T-helper 17 cell (primary cell): ENCODE results near the gene HOXD4. TPM values are rescaled to one million over a fixed set of nuclear protein-coding genes. Genes with fewer than 3 reads are reported as not detected.
A peak's percentile ranks its signal among the peaks of the same experiment; 100 is the strongest.

Source experiments
- ATAC-seq: fragments of 150-1000 bp; cut with Tn5 transposase; 2 replicates; pipeline ENCODE4 v1.10.0; 2021; ENCODE audit warnings: mild to moderate bottlenecking, moderate library complexity
- DNase-seq, 3 donors: peaks; one replicate each; pipeline versions ENCODE4 v3.0.0 to v3.0.0-alpha.2; 2020 to 2021
- H3K9me3 ChIP-seq: one replicate; pipeline ENCODE4 v1.7.0; 2013; ENCODE audit warnings: low read length, mild to moderate bottlenecking; ENCODE audit not compliant: control insufficient read depth, poor library complexity, severe bottlenecking
- H3K27ac Mint-ChIP-seq: one replicate; pipeline ENCODE4 v1.8.0; 2022; ENCODE audit warnings: mild to moderate bottlenecking, moderate library complexity, mixed read lengths
- H3K27me3 Mint-ChIP-seq: one replicate; pipeline ENCODE4 v1.8.0; 2022; ENCODE audit warnings: mixed read lengths
- H3K36me3 Mint-ChIP-seq: one replicate; pipeline ENCODE4 v1.8.0; 2022; ENCODE audit warnings: low read depth, mixed read lengths
- H3K4me1 Mint-ChIP-seq: one replicate; pipeline ENCODE4 v1.8.0; 2022; ENCODE audit warnings: mild to moderate bottlenecking, mixed read lengths
- H3K4me3 Mint-ChIP-seq: one replicate; pipeline ENCODE4 v1.8.0; 2022; ENCODE audit warnings: mild to moderate bottlenecking, moderate library complexity, mixed read lengths
- total RNA-seq, 4 donors: library from RNA in 2 of 4; stranded (reverse) in 2 of 4; gene quantifications; one replicate each; pipeline ENCODE4 v1.2.3 and lab custom pipeline; 2022 to 2026

Gene HOXD4
- total RNA-seq, 2 donors from 2014 or later = not detected

- DNase-seq (peak; percentile 47 to 61 (median 50)), ATAC-seq (peak; percentile 40)
- peaks cover 7% of the 10 kb centered on the region for H3K36me3 Mint-ChIP-seq
These were observed 24.2 kb upstream of the HOXD4 start for GRCh38 chr2:176126929-176127773.

GRCh38 chr2:176127774-176128072, 23.6 kb upstream of the HOXD4 start:
- H3K27me3 Mint-ChIP-seq = peaks cover 74% of the 10 kb centered on the region
- H3K4me3 Mint-ChIP-seq = peak overlapping the region; percentile 65
- H3K4me1 Mint-ChIP-seq = peaks cover 16% of the 10 kb centered on the region
- no peak for ATAC-seq
- H3K27ac Mint-ChIP-seq = peak overlapping the region; percentile 77
- no peak for DNase-seq
- H3K36me3 Mint-ChIP-seq = peaks cover 7% of the 10 kb centered on the region
- no peaks in the 10 kb centered on the region for H3K9me3 ChIP-seq

More at GRCh38 chr2:176126929-176127773, 24.2 kb upstream of the HOXD4 start:
- H3K9me3 ChIP-seq = no peaks in the 10 kb centered on the region
- peaks cover 12% of the 10 kb centered on the region for H3K4me1 Mint-ChIP-seq
- peaks cover 69% of the 10 kb centered on the region for H3K27me3 Mint-ChIP-seq
- peak overlapping the region; percentile 77 for H3K27ac Mint-ChIP-seq
- H3K4me3 Mint-ChIP-seq = no peak overlapping the region

GRCh38 chr2:176128172-176128981, 23.0 kb upstream of the HOXD4 start:
- ATAC-seq (no peak), DNase-seq (no peak)
- H3K36me3 Mint-ChIP-seq = peaks cover 7% of the 10 kb centered on the region
- no peaks in the 10 kb centered on the region for H3K9me3 ChIP-seq
- peak overlapping the region; percentile 65 for H3K4me3 Mint-ChIP-seq
- peaks cover 81% of the 10 kb centered on the region for H3K27me3 Mint-ChIP-seq
- peaks cover 16% of the 10 kb centered on the region for H3K4me1 Mint-ChIP-seq
- H3K27ac Mint-ChIP-seq = peak overlapping the region; percentile 77

GRCh38 chr2:176128982-176129796, 22.2 kb upstream of the HOXD4 start, which contains the start of gene HOXD8:
HOXD8 (plus strand) TSS chr2:176129705; CDS start chr2:176130367, 662 bp downstream.
- H3K27me3 Mint-ChIP-seq = peaks cover 81% of the 10 kb centered on the region
- peak within 1 kb of the TSS; percentile 75 for H3K4me3 Mint-ChIP-seq

GRCh38 chr2:176129813-176130146, 21.6 kb upstream of the HOXD4 start:
- Mint-ChIP-seq H3K27ac (no peak overlapping the region), H3K27me3 (peaks cover 81% of the 10 kb centered on the region), H3K36me3 (peaks cover 6% of the 10 kb centered on the region), H3K4me1 (peaks cover 13% of the 10 kb centered on the region), H3K4me3 (peak overlapping the region; percentile 60)
- no peak for DNase-seq
- no peak for ATAC-seq
- no peaks in the 10 kb centered on the region for H3K9me3 ChIP-seq

More at GRCh38 chr2:176128982-176129796, 22.2 kb upstream of the HOXD4 start, which contains the start of gene HOXD8:
- H3K9me3 ChIP-seq = no peaks in the 10 kb centered on the region
- H3K4me1 Mint-ChIP-seq = peaks cover 13% of the 10 kb centered on the region
- H3K27ac Mint-ChIP-seq = peak within 1 kb of the TSS; percentile 77
- ATAC-seq (no peak), DNase-seq (no peak)
- peaks cover 7% of the 10 kb centered on the region for H3K36me3 Mint-ChIP-seq

GRCh38 chr2:176130147-176130956, 21.0 kb upstream of the HOXD4 start:
- H3K36me3 Mint-ChIP-seq = peaks cover 5% of the 10 kb centered on the region
- H3K4me1 Mint-ChIP-seq = peaks cover 13% of the 10 kb centered on the region
- no peak for DNase-seq
- peaks cover 81% of the 10 kb centered on the region for H3K27me3 Mint-ChIP-seq
- peak overlapping the region; percentile 75 for H3K4me3 Mint-ChIP-seq
- ATAC-seq = no peak
- H3K27ac Mint-ChIP-seq = peak overlapping the region; percentile 89
- H3K9me3 ChIP-seq = no peaks in the 10 kb centered on the region

GRCh38 chr2:176130957-176131847, 20.1 kb upstream of the HOXD4 start:
- Mint-ChIP-seq H3K36me3 (peaks cover 6% of the 10 kb centered on the region), H3K4me1 (peaks cover 11% of the 10 kb centered on the region), H3K27ac (peak overlapping the region; percentile 89), H3K4me3 (peak overlapping the region; percentile 75), H3K27me3 (peaks cover 81% of the 10 kb centered on the region)
- ATAC-seq = no peak
- no peak for DNase-seq
- no peaks in the 10 kb centered on the region for H3K9me3 ChIP-seq

GRCh38 chr2:176131848-176132158, 19.5 kb upstream of the HOXD4 start:
- Mint-ChIP-seq H3K27me3 (peaks cover 76% of the 10 kb centered on the region), H3K4me3 (peak overlapping the region; percentile 68), H3K4me1 (peaks cover 11% of the 10 kb centered on the region), H3K36me3 (peaks cover 6% of the 10 kb centered on the region), H3K27ac (peak overlapping the region; percentile 89)
- DNase-seq (no peak), ATAC-seq (no peak)
- H3K9me3 ChIP-seq = no peaks in the 10 kb centered on the region

GRCh38 chr2:176132205-176133171, 18.9 kb upstream of the HOXD4 start:
- H3K27ac Mint-ChIP-seq = peak overlapping the region; percentile 89
- no peaks in the 10 kb centered on the region for H3K9me3 ChIP-seq
- H3K4me1 Mint-ChIP-seq = peaks cover 13% of the 10 kb centered on the region
- H3K36me3 Mint-ChIP-seq = peaks cover 7% of the 10 kb centered on the region
- peaks cover 76% of the 10 kb centered on the region for H3K27me3 Mint-ChIP-seq
- no peak for DNase-seq
- no peak for ATAC-seq
- H3K4me3 Mint-ChIP-seq = peak overlapping the region; percentile 68

- no peak for ATAC-seq
- H3K27ac Mint-ChIP-seq = no peak overlapping the region
- peaks cover 8% of the 10 kb centered on the region for H3K36me3 Mint-ChIP-seq
- no peak for DNase-seq
- H3K4me1 Mint-ChIP-seq = peaks cover 13% of the 10 kb centered on the region
- peaks cover 76% of the 10 kb centered on the region for H3K27me3 Mint-ChIP-seq
- H3K4me3 Mint-ChIP-seq = no peak overlapping the region
- H3K9me3 ChIP-seq = peaks cover 4% of the 10 kb centered on the region
These were observed 18.0 kb upstream of the HOXD4 start for GRCh38 chr2:176133389-176133788.

- Mint-ChIP-seq H3K36me3 (peaks cover 6% of the 10 kb centered on the region), H3K4me3 (no peak overlapping the region), H3K27me3 (peaks cover 77% of the 10 kb centered on the region), H3K27ac (no peak overlapping the region), H3K4me1 (peaks cover 10% of the 10 kb centered on the region)
- peaks cover 4% of the 10 kb centered on the region for H3K9me3 ChIP-seq
- ATAC-seq = no peak
- no peak for DNase-seq
These were observed 17.3 kb upstream of the HOXD4 start for GRCh38 chr2:176134035-176134434.
